ENCODE measurements around the gene NPFF. TPM values are rescaled to one million over a fixed set of nuclear protein-coding genes. Genes with fewer than 3 reads are reported as not detected.

The NPFF gene
- polyA plus RNA-seq, 1 experiment, result not detected

DNA sequence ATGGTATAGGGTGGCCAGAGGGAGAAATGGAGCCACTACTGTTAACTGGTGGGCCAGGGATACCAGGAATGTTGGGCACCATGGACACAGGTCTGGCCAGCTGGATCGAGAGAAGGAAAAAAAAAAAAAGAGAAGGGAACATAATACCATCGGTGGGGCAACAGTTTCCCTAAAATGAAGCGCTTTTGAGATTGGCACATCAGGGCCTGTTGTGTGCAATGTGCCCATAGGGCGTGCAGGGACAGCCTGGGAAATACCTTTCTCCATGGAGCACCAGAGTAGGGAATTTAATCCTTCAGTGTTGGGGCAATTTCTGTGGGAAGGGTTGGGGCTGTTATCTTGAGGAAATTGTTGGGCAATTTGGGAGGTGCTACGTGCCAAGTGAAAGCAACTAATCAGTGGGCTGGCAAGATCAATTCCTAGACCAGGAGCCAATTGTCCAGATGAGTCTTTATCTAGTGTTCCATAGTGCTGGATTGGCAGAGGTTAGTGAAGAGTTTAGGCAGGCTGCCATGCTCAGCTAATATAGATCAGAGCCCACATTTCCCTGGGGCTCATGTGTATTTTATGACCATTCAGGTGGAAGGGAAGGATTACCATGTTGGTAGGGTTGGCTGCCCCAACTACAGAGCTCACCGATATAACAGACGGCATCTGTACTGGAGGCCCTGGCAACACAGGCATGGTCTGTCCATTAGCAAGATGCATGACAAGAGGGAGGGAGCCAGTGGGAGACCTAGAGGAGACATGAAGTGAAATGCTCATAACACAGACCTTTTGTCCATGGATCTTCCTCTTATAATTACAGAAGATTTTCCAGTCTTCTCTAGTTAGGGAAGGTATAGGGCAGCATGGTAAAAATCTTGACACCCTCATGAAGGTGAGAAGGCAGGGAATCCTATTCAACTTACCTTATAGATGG is 25.5 kb upstream of the NPFF start:
- Histone ChIP-seq H3K27me3 (ENCODE audit: control insufficient read depth, insufficient read depth, low read length) (no peaks in the 10 kb centered on the region), H3K9me3 (ENCODE audit: control insufficient read depth, insufficient read depth, low read length) (no peaks in the 10 kb centered on the region), H3K4me3 (ENCODE audit: low read depth, low read length) (no peak overlapping the region), H3K27ac (ENCODE audit: low read depth, low read length) (no peak overlapping the region)
- TF ChIP-seq, protein P1, sequence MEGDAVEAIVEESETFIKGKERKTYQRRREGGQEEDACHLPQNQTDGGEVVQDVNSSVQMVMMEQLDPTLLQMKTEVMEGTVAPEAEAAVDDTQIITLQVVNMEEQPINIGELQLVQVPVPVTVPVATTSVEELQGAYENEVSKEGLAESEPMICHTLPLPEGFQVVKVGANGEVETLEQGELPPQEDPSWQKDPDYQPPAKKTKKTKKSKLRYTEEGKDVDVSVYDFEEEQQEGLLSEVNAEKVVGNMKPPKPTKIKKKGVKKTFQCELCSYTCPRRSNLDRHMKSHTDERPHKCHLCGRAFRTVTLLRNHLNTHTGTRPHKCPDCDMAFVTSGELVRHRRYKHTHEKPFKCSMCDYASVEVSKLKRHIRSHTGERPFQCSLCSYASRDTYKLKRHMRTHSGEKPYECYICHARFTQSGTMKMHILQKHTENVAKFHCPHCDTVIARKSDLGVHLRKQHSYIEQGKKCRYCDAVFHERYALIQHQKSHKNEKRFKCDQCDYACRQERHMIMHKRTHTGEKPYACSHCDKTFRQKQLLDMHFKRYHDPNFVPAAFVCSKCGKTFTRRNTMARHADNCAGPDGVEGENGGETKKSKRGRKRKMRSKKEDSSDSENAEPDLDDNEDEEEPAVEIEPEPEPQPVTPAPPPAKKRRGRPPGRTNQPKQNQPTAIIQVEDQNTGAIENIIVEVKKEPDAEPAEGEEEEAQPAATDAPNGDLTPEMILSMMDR (IDR thresholded peaks at IDR 0.05; ENCODE audit: low read depth, low read length), result no peak
- ChIA-PET POLR2A (interaction anchor here (0.6 kb wide), 1 partner anchor 187 kb away, joined by 3 read pairs; no protein-coding TSS in a partner anchor), CTCF (interaction anchor here (0.8 to 1.8 kb wide), 3 partner anchors 11 to 214 kb away, joined by 3 to 6 read pairs (median 3); partner anchors contain the start of gene ATP5MC2)
- DNase-seq (ENCODE audit: low read depth, low spot score), result no peak

DNA sequence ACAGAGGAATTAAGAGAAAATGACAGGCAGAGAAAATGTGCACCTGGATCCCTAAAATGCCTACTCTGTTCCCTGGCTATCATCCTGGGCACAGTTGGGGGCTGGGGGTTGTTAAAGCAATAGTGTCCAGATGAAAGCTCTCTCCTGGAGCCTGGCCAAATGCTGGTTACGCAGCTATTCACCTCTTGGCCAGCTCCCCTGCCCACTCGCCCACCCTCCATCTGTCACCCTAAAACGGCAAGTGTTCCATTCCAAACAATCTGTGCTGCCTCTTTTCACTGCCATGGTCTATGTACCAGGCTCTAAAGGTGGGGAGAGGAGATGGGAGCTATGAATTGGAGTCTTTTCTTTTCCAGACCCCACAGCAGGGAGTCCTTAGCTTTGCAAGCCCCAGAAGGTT is 24.7 kb upstream of the NPFF start:
- no peaks in the 10 kb centered on the region for H3K9me3 ChIP-seq (ENCODE audit: control insufficient read depth, insufficient read depth, low read length)
- no peak overlapping the region for H3K4me3 ChIP-seq (ENCODE audit: low read depth, low read length)
- CTCF ChIA-PET, result interaction anchor here (0.8 to 1.8 kb wide), 3 partner anchors 12 to 214 kb away, joined by 3 to 6 read pairs (median 3); no protein-coding TSS in a partner anchor
- H3K27ac ChIP-seq (ENCODE audit: low read depth, low read length), result no peak overlapping the region
- no peaks in the 10 kb centered on the region for H3K27me3 ChIP-seq (ENCODE audit: control insufficient read depth, insufficient read depth, low read length)
- TF ChIP-seq, protein P1 (IDR thresholded peaks at IDR 0.05; ENCODE audit: low read depth, low read length), result no peak
- no peak for DNase-seq (ENCODE audit: low read depth, low spot score)
- POLR2A ChIA-PET, result no interaction called here

DNA sequence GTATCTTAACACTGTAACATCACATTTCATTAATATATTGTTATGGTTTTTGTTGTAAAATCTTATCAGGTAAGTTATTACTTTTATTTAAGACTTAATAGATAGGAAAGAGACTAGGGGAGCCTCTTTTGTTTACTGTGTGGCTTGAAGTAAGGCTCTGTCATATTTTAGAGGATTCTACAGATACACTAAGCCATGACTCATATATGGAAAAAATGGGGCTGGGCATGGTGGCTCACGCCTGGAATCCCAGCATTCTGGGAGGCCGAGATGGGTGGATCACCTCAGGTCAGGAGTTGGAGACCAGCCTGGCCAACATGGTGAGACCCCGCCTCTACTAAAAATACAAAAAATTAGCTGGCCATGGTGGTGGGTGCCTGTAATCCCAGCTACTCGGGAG is 23.6 kb upstream of the NPFF start:
- no peaks in the 10 kb centered on the region for H3K27me3 ChIP-seq (ENCODE audit: control insufficient read depth, insufficient read depth, low read length)
- H3K27ac ChIP-seq (ENCODE audit: low read depth, low read length), result no peak overlapping the region
- ChIA-PET POLR2A (no interaction called here), CTCF (interaction anchor here (1.8 kb wide), 1 partner anchor 13 kb away, joined by 6 read pairs; no protein-coding TSS in a partner anchor)
- no peak for DNase-seq (ENCODE audit: low read depth, low spot score)
- H3K9me3 ChIP-seq (ENCODE audit: control insufficient read depth, insufficient read depth, low read length), result no peaks in the 10 kb centered on the region
- TF ChIP-seq, protein P1 (IDR thresholded peaks at IDR 0.05; ENCODE audit: low read depth, low read length), result no peak
- no peak overlapping the region for H3K4me3 ChIP-seq (ENCODE audit: low read depth, low read length)

DNA sequence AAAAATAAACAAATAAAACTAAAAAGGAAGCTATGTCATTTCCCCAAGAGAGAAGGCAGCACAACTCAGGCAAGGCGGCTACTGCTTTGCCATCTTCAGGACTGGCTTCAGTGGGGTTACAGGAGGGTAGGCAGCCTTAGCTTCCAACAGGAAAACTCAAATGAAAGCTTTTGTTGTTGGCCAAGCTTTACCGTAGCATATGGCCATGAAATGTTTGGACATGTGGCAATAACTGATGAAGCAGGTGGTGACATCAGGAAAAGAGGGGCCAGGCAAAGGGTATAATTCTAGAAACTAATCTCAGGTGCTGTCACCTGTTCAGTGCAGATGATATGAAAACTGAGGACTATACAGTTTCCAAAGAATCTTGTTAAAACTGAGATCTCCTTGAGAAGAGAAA is 22.8 kb upstream of the NPFF start:
- no peak overlapping the region for H3K27ac ChIP-seq (ENCODE audit: low read depth, low read length)
- H3K4me3 ChIP-seq (ENCODE audit: low read depth, low read length), result no peak overlapping the region
- H3K27me3 ChIP-seq (ENCODE audit: control insufficient read depth, insufficient read depth, low read length), result no peaks in the 10 kb centered on the region
- H3K9me3 ChIP-seq (ENCODE audit: control insufficient read depth, insufficient read depth, low read length), result no peaks in the 10 kb centered on the region
- ChIA-PET CTCF (interaction anchor here (1.0 to 2.0 kb wide), 2 partner anchors 13 to 146 kb away, joined by 3 to 12 read pairs; partner anchors contain the start of gene ATP5MC2), POLR2A (no interaction called here)
- DNase-seq (ENCODE audit: low read depth, low spot score), result no peak
- TF ChIP-seq, protein P1 (IDR thresholded peaks at IDR 0.05; ENCODE audit: low read depth, low read length), result no peak

DNA sequence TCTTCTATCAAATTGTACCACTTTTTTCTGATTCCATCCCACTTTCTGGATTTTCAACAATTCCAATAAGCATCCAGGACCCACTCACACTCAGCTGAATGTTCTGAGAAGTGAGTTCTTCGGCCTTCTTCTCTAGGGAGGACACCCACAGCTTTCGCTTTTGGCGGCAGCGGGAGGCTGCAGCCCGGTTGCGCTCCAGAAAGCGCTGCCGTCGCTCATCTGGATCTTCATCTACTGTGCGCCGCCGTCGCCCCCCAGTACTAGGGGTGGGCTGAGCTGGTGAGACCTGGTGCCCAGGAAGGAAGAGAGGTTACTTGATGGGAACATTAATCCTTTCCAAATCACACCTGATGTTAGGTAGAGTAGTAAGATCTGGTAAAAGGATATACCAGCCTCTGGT is 17.2 kb upstream of the NPFF start:
- POLR2A ChIA-PET, result no interaction called here
- CTCF ChIA-PET, result interaction anchor here (0.6 kb wide), 1 partner anchor 14 kb away, joined by 3 read pairs; no protein-coding TSS in a partner anchor
- Histone ChIP-seq H3K4me3 (ENCODE audit: low read depth, low read length) (no peak overlapping the region), H3K27me3 (ENCODE audit: control insufficient read depth, insufficient read depth, low read length) (no peaks in the 10 kb centered on the region), H3K9me3 (ENCODE audit: control insufficient read depth, insufficient read depth, low read length) (no peaks in the 10 kb centered on the region), H3K27ac (ENCODE audit: low read depth, low read length) (no peak overlapping the region)
- no peak for DNase-seq (ENCODE audit: low read depth, low spot score)
- TF ChIP-seq, protein P1 (IDR thresholded peaks at IDR 0.05; ENCODE audit: low read depth, low read length), result no peak
